NOMO-1 (cell line): ENCODE measurements around the gene ATN1.

Source experiments
- DNase-seq, 2 experiments: peaks; one replicate each; lab custom pipeline; 2025; ENCODE audit not compliant: unreplicated experiment in 2 of 2; lab: John Stamatoyannopoulos, UW

ATN1 gene

GRCh38 chr12:6957151-6957701, 29.5 kb downstream of the ATN1 start:
- DNase-seq: no peak

- DNase-seq: no peak
Measured at GRCh38 chr12:6957741-6958608, 30.2 kb downstream of the ATN1 start.

DNA sequence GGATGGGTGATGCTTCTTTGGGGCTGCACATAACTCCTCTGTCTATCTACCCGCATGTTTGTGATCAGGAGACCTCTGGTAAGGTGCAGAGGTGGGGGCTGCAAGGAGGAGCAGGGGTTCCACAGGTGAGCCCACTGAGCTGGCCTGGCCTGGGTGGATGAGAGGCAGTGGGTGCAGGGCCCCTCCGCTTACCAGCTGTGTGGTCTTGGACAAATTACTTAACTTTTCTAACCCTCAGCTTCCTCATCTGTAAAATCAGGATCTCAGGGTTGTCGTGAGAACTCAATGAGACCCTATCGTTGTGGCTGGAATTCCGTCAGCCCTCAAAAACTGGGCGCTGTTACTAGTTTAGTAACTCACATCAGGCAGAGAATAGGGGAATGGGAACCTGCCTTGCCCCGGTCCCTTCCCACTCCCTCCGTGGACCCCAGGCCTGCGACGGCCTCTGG, 30.9 kb downstream of the ATN1 start:
- peak in 1 of 2 experiments; percentile 48 for DNase-seq

- peak; percentile 82 to 94 for DNase-seq
Measured at GRCh38 chr12:6959058-6959804, 31.5 kb downstream of the ATN1 start.

GRCh38 chr12:6959805-6960592, 32.2 kb downstream of the ATN1 start:
- DNase-seq: no peak

GRCh38 chr12:6960593-6961277, 33.0 kb downstream of the ATN1 start:
- DNase-seq: peak; percentile 59 to 62

- DNase-seq: peak; percentile 12 to 61
Measured at GRCh38 chr12:6961278-6961694, 33.5 kb downstream of the ATN1 start.

GRCh38 chr12:6961695-6962284, 34.0 kb downstream of the ATN1 start:
- peak; percentile 71 to 83 for DNase-seq

DNA sequence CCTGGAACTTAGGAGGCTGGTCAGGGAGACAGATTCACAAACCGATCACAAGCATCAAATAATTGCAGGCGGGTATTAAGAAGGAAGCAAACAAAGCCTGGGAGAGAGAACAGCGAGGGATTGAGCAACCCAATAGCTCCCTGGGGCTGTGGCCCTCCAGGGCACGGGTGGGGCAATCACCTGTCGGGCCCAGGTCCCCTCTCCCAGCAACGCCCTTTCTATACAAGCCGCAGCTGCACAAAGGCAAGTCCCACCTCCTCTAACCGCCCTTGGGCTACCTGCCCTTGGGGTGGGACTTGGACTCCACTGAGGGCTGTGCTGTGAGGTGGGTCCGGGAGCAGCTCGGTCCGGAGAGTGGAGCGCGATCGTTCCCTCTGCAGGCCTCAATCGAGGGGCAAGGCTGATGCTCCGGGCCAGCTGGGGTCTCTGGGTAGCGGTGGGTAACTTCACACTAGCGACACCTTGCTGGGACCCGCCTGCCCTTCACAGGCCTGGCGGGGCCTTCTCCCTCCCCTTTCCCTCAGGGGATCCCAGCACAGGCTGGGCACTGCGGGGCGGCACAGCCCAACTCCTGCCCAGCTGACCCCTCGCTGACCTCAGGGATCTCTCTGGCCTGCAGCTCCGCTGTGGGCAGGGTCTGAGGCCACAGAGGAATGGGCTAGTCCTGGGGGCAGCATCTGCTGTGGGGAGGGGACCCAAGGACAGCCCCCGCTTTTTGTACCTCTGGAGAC, 34.7 kb downstream of the ATN1 start:
- peak; percentile 52 to 55 for DNase-seq

GRCh38 chr12:6963016-6963731, 35.4 kb downstream of the ATN1 start:
- DNase-seq: no peak

DNA sequence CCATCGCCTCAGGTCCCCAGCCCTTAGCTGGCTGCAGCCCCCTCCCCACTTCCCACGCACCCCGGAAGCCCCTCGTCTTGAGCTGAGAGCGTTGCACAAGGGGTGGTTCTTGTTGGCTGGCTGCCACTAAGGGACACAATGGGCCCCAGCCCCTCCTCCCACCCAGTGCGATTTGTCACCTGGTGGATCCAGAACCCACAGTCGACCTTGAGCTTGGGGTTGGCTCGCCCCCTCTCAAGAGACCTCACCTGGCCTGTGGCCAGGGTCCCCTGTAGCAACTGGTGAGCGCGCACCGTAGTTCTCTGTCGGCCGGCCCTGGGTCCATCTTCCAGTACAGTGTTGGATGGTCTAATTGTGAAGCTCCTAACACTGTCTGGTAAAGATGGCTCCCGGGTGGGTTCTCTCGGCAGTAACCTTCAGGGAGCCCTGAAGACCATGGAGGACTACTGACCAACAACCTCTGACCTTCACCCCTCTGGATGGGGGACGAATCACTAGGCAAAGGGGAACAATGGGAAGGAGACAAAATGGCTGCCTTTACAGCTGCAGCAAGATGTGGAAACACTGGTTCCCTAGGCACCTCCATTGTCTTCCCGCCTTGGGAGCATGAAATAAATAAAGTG, 36.1 kb downstream of the ATN1 start:
- no peak for DNase-seq

- no peak for DNase-seq
Measured at GRCh38 chr12:6964605-6965025, 36.9 kb downstream of the ATN1 start.

- DNase-seq: peak; percentile 73 to 86
Measured at GRCh38 chr12:6965026-6965661, 37.4 kb downstream of the ATN1 start.

GRCh38 chr12:6965714-6966113, 38.0 kb downstream of the ATN1 start:
- DNase-seq: no peak

GRCh38 chr12:6966351-6966750, 38.6 kb downstream of the ATN1 start:
- DNase-seq: no peak

- DNase-seq: no peak
Measured at GRCh38 chr12:6967651-6968100, 39.9 kb downstream of the ATN1 start.

DNA sequence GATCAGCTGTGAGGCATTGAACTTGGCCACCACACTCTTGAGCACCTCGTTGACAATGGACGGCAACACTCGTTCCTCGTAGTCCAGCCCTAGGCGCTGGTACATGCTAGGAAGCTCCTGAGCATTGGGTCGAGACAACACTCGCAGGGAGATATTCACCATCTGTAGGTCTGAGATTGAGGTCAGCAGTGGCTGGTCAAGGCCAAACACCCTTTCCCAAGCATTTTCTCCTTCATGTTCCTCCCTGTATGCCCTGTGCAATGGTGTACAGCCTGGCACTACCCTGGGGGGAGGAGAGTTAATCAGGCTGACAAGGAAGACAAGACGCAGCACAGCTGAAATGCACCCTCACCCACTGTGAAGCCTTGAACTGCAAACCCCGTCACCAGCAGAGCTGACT, 40.7 kb downstream of the ATN1 start:
- no peak for DNase-seq
